Chondrocyte (in vitro differentiated cells): ENCODE measurements around the gene ANXA9. TPM values are rescaled to one million over a fixed set of nuclear protein-coding genes. Genes with fewer than 3 reads are reported as not detected.

Experiments used
- DNase-seq: peaks from one replicate; pipeline ENCODE4 v3.0.0; 2021; ENCODE audit warnings: mixed read lengths, low spot score
- H3K27ac Mint-ChIP-seq: one replicate; pipeline ENCODE4 v1.8.0; 2021; ENCODE audit warnings: mild to moderate bottlenecking, moderate library complexity, mixed read lengths; ENCODE audit not compliant: unreplicated experiment
- H3K27me3 Mint-ChIP-seq: 2 replicates; pipeline ENCODE4 v1.8.0; 2021; ENCODE audit warnings: low read depth, mixed read lengths
- H3K36me3 Mint-ChIP-seq: 2 replicates; pipeline ENCODE4 v1.8.0; 2021; ENCODE audit warnings: low read depth, mixed read lengths
- H3K4me1 Mint-ChIP-seq: 2 replicates; pipeline ENCODE4 v1.8.0; 2021; ENCODE audit warnings: low read depth, mild to moderate bottlenecking, mixed read lengths
- H3K4me3 Mint-ChIP-seq: one replicate; pipeline ENCODE4 v1.8.0; 2021; ENCODE audit warnings: mild to moderate bottlenecking, moderate library complexity, mixed read lengths; ENCODE audit not compliant: unreplicated experiment
- H3K9me3 Mint-ChIP-seq: 2 replicates; pipeline ENCODE4 v1.8.0; 2021; ENCODE audit warnings: low read depth, mixed read lengths
- total RNA-seq: library from RNA; stranded (reverse); gene quantifications from 3 replicates; pipeline ENCODE4 v1.2.1, GENCODE V29; 2021
- TF ChIP-seq, protein P1 (sequence below): fragments of 200-600 bp; sonication (generic); IDR thresholded peaks from 2 replicates; pipeline ENCODE4 v1.5.0; 2021; ENCODE audit warnings: antibody characterized with exemption, mild to moderate bottlenecking, moderate library complexity

ANXA9 gene
- total RNA-seq, 1 donor from 2014 or later, result not detected

DNA sequence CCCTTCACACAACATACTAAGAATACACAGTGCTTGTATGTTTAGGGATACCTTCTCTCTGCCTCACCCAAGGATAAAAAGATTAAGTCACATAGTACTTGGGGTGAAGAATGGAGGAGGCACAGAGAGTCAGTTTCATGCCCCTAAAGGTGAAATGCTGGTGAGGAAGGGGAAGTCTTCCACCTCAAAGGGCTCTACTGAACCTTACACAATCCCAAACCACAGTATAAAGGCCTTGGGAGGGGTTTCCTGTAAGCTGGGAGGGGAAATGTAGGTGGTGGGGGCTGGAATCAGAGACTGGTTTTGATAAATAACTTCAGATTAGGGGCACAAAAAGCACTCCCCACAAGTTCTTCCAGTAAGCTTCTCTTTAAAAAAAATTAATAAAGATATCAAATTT is 21.1 kb downstream of the ANXA9 start:
- peaks cover 46% of the 10 kb centered on the region for H3K4me1 Mint-ChIP-seq
- DNase-seq, result no peak
- TF ChIP-seq, protein P1, sequence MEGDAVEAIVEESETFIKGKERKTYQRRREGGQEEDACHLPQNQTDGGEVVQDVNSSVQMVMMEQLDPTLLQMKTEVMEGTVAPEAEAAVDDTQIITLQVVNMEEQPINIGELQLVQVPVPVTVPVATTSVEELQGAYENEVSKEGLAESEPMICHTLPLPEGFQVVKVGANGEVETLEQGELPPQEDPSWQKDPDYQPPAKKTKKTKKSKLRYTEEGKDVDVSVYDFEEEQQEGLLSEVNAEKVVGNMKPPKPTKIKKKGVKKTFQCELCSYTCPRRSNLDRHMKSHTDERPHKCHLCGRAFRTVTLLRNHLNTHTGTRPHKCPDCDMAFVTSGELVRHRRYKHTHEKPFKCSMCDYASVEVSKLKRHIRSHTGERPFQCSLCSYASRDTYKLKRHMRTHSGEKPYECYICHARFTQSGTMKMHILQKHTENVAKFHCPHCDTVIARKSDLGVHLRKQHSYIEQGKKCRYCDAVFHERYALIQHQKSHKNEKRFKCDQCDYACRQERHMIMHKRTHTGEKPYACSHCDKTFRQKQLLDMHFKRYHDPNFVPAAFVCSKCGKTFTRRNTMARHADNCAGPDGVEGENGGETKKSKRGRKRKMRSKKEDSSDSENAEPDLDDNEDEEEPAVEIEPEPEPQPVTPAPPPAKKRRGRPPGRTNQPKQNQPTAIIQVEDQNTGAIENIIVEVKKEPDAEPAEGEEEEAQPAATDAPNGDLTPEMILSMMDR, result no peak
- peaks cover 10% of the 10 kb centered on the region for H3K36me3 Mint-ChIP-seq
- H3K27ac Mint-ChIP-seq, result no peak overlapping the region
- H3K27me3 Mint-ChIP-seq, result no peaks in the 10 kb centered on the region
- no peaks in the 10 kb centered on the region for H3K9me3 Mint-ChIP-seq
- no peak overlapping the region for H3K4me3 Mint-ChIP-seq

DNA sequence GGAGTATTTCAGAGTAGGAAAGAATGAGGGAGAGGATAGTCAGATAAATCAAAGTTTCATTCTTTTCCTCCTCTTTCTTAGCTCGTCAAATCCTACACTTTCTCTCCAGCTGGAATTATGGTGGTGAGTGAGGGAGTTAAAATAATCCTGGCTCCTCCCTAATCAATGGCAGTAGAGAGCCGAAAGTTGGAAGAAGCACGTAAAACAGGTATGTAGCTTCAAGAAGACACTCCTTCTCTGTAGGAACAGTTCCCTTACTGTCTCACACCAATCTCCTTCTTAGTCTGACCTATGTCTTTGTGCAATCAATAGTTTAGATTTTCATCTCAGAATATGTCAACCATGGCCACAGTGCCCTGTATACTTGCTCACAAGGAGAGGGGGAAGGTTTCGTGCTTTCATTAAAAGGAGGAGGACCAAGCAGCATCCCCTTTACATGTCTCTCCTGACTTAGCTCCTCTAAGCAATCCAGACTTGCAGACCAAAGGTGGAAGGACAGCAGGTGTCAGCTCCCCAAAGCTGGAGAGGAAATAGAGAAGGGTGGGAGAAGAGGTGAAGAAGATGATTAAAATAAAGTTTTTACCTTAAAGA is 23.7 kb downstream of the ANXA9 start:
- Mint-ChIP-seq H3K27me3 (no peaks in the 10 kb centered on the region), H3K4me3 (peak overlapping the region; percentile 96), H3K27ac (peak overlapping the region; percentile 96), H3K36me3 (peaks cover 10% of the 10 kb centered on the region), H3K4me1 (peaks cover 55% of the 10 kb centered on the region), H3K9me3 (no peaks in the 10 kb centered on the region)
- DNase-seq, result no peak
- TF ChIP-seq, protein P1, result no peak

DNA sequence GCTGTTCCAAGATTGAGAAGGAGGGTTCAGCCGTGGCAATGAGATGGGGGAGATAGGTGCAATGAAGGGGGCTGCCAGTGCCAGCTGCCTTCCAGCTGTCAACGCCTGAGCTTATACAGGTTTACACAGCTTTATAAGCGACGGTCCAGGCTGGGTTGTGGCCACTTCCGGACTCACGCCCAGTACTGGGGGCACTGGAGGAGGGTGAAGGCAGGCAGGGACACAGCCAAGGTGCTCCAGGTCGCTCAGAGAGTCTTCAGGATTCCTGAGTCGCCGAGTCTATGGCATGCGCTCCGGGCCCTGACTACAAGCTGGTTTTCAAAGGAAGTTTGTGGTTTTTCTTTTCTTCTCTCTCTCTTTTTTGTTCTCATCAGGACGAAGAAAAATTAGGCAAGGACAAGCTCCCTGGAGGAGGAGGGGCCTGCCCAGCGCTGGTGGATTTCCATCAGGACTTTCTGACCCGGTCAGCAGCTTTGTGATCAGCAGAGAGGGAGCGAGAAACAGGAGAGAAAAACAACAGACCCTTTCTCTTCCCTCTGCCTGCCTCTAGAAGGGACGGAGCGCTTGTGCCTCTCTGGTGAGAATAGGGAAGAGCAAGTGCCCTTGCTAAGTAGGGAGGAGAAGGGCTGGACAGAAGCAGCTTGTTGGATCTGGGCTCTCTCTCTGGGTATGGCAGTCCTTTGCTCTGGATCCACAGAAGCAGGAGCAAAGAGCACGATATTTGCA is 24.4 kb downstream of the ANXA9 start, which contains the start of gene MINDY1:
TSS of gene MINDY1 (minus strand) at position 576 of the 726 bp plus-strand sequence. CDS start 4,285 bp downstream, outside the sequence.
- Mint-ChIP-seq H3K36me3 (peaks cover 8% of the 10 kb centered on the region), H3K27me3 (no peaks in the 10 kb centered on the region), H3K9me3 (no peaks in the 10 kb centered on the region), H3K4me1 (peaks cover 61% of the 10 kb centered on the region), H3K27ac (peak within 1 kb of the TSS; percentile 96), H3K4me3 (peak within 1 kb of the TSS; percentile 96)
- TF ChIP-seq, protein P1, result peak; percentile 74
- DNase-seq, result no peak

DNA sequence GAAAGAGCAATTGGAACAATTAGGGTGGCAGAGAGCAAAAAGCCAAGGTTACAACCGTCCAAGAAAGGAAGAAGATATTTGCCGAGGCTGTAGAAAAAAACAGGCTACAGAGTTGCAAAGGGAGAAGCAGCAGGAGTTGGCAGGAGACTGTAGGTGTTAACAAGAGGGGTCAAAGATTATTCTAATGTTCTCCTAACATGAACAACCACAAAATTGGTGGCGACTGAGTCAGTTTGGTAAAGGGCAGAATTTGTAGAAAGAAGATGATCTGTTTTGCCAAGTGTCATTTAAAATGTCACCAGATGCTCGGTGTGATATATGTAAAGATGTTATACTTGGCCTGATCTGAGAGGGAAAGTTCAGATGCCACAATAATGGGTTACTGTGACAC is 25.8 kb downstream of the ANXA9 start:
- no peak for DNase-seq
- Mint-ChIP-seq H3K9me3 (no peaks in the 10 kb centered on the region), H3K27me3 (no peaks in the 10 kb centered on the region), H3K4me3 (peak overlapping the region; percentile 96), H3K4me1 (peaks cover 65% of the 10 kb centered on the region), H3K36me3 (no peaks in the 10 kb centered on the region), H3K27ac (peak overlapping the region; percentile 96)
- TF ChIP-seq, protein P1, result peak; percentile 10

DNA sequence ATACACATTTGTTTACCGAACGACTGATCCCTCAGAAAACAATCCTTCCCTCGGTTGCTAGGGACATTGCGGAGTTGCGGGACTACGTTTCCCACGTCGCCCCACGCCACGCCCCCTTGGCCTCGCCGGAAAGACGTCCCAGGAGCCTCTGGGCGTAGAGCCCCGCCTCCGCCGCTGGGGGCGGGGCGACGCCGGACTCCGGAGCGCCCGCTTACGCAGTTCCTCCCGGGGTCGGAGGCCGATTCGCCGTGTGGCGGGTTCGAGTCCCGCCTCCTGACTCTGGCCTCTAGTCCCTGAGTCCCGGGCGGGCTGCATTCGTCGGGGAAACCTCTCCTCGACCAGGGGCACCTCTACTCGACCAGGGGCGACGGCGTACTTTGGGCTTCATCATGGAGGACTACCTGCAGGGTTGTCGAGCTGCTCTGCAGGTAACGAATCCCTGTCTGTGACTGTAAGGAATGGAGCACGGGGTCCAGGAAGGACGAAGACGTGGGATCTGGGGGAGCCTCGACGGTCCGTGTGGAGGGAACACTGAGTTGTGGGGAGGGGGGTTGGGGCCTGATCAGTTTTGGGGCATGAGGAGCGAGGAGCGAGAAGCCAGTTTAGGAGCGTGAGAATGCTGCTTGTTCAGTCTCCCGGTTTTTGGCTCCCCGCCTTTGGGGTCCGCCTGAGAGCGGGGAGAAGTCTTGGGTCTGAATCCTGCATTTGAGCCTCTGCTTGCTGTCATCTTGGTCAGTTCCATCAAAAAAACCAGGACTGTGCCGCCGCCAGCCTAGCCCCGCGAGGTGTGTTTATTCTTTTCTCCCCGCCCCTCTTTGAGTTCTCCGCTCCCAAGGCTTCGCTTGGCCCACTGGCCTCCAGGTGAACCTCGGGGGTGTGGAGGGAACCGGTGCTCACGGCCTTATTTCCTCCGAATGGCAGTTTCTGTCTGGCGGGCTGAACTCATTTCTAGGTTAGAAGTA is 26.4 kb downstream of the ANXA9 start, which contains the start of gene PRUNE1:
TSS of gene PRUNE1 (plus strand) at position 206 of the 962 bp plus-strand sequence. CDS start at position 390, 184 bp downstream.
- Mint-ChIP-seq H3K27ac (peak within 1 kb of the TSS; percentile 96), H3K27me3 (no peaks in the 10 kb centered on the region), H3K9me3 (no peaks in the 10 kb centered on the region), H3K4me3 (peak within 1 kb of the TSS; percentile 96), H3K36me3 (no peaks in the 10 kb centered on the region), H3K4me1 (peaks cover 68% of the 10 kb centered on the region)
- TF ChIP-seq, protein P1, result no peak
- DNase-seq, result peak; percentile 97
